CD4-positive, alpha-beta T cell (primary cell): ENCODE measurements around the gene SEPHS2. TPM values are rescaled to one million over a fixed set of nuclear protein-coding genes. Genes with fewer than 3 reads are reported as not detected.

Experiments used
- ATAC-seq: fragments of 200-7000 bp; cut with Tn5 transposase; one replicate; pipeline ENCODE4 v1.10.0; 2022; ENCODE audit warnings: mild to moderate bottlenecking; ENCODE audit not compliant: poor library complexity
- CTCF ChIA-PET: fragments of 350-600 bp; sonication (Branson Sonifier 250); formaldehyde crosslinking; loops from one replicate; lab custom pipeline; 2021; ENCODE audit warnings: antibody characterized with exemption, inconsistent platforms; lab: Charles Lee
- POLR2A ChIA-PET: fragments of 350-600 bp; sonication (Branson Sonifier 250); formaldehyde crosslinking; loops from one replicate; lab custom pipeline; 2021; ENCODE audit warnings: antibody characterized with exemption, inconsistent platforms; lab: Charles Lee
- DNase-seq, 14 experiments: peaks; one replicate each; pipeline ENCODE4 v3.0.0-alpha.2; 2013 to 2020; ENCODE audit warnings: mixed read lengths in 2 of 14
- H3K27ac ChIP-seq, 2 donors: one replicate each; pipeline versions ENCODE4 v1.5.1 to v1.7.0; 2013; ENCODE audit warnings: low read length in 2 of 2, low read depth in 1 of 2, mild to moderate bottlenecking in 1 of 2
- H3K27me3 ChIP-seq, 2 experiments: 1 replicate in 1 of 2; 2 replicates in 1 of 2; pipeline versions ENCODE4 v1.6.1 to v1.7.0; 2013; ENCODE audit warnings: low read length in 2 of 2, control low read depth in 1 of 2, mild to moderate bottlenecking in 1 of 2, moderate library complexity in 1 of 2; ENCODE audit not compliant: insufficient read depth in 2 of 2, control insufficient read depth in 1 of 2
- H3K36me3 ChIP-seq: one replicate; pipeline ENCODE4 v1.6.1; 2013; ENCODE audit warnings: low read length, control low read depth; ENCODE audit not compliant: insufficient read depth
- H3K4me1 ChIP-seq: one replicate; pipeline ENCODE4 v1.6.1; 2013; ENCODE audit warnings: low read length, control low read depth; ENCODE audit not compliant: insufficient read depth
- H3K4me3 ChIP-seq: one replicate; pipeline ENCODE4 v1.5.1; 2013; ENCODE audit warnings: mild to moderate bottlenecking, low read length, moderate library complexity
- H3K9me3 ChIP-seq, 2 experiments: 1 replicate in 1 of 2; 2 replicates in 1 of 2; pipeline versions ENCODE4 v1.6.1 to v1.7.0; 2013; ENCODE audit warnings: low read length in 2 of 2, mild to moderate bottlenecking in 2 of 2, control low read depth in 1 of 2, moderate library complexity in 1 of 2; ENCODE audit not compliant: control insufficient read depth in 1 of 2, insufficient read depth in 1 of 2
- H3K27ac Mint-ChIP-seq: one replicate; pipeline ENCODE4 v1.8.0; 2020; ENCODE audit warnings: mixed read lengths
- H3K27me3 Mint-ChIP-seq: one replicate; pipeline ENCODE4 v1.8.0; 2021; ENCODE audit warnings: mixed read lengths
- H3K36me3 Mint-ChIP-seq: one replicate; pipeline ENCODE4 v1.8.0; 2021; ENCODE audit warnings: low read depth, mixed read lengths
- H3K4me1 Mint-ChIP-seq: one replicate; pipeline ENCODE4 v1.8.0; 2021; ENCODE audit warnings: low read depth, mixed read lengths
- H3K4me3 Mint-ChIP-seq: one replicate; pipeline ENCODE4 v1.8.0; 2020; ENCODE audit warnings: mild to moderate bottlenecking, mixed read lengths
- H3K9me3 Mint-ChIP-seq: one replicate; pipeline ENCODE4 v1.8.0; 2020; ENCODE audit warnings: mixed read lengths
- intact Hi-C, 2 experiments: fragments of 100-400 bp; cut with DNase I in 1 of 2; cut with micrococcal nuclease in 1 of 2; formaldehyde crosslinking; loops; one replicate each; pipeline versions ENCODE4 v1.15.1 to v1.9.0; 2023 to 2025; cut with DNase I, micrococcal nuclease
- total RNA-seq, 174 experiments: library from RNA in 2 of 174; stranded (reverse) in 2 of 174; gene quantifications; one replicate each; pipeline ENCODE4 v1.2.3 and lab custom pipeline; 2021 to 2026
- TF ChIP-seq, protein P1 (sequence below): fragments of 200-600 bp; IDR thresholded peaks from one replicate; pipeline ENCODE4 v1.8.0; 2022; ENCODE audit warnings: antibody characterized with exemption, mild to moderate bottlenecking

Gene SEPHS2
- total RNA-seq, 2 experiments from 2014 or later, result 25.4 to 25.9 TPM

DNA sequence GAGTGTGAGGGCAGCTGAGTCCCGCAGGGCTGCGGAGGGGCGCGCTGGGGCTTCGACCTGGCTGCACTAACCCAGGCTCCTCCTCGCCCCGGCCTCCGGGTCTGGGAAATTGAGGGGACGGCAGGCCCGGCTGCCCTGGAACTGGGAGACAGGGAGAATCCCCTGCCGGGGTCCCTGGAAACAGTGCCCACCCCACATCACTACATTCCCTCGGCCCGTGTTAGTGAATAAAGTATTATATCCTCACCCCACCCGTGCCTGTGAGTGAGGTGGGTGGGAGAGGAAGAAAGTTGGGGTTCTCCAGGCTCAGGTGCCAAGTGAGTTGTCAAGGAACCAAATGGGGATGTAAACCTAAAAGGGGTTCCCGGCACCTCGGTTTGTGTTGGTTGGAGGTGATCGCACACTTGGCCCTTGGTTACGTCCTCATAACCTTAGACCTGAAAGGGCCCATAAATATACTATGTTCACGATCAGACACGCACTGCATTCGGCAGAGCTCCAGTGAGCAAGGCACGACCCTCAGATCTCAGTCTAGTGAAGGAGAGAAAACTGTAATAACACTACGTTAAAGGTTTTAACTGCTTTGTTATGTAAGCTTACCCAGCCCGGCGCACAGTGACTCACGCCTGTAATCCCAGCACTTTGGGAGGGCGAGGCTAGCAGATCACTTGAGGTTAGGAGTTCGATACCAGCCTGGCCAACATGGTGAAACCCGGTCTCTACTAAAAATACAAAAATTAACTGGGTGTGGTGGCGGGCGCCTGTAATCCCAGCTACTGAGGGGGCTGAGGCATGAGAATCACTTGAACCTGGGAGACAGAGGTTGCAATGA lies 27.1 kb downstream of the SEPHS2 start:
- CTCF ChIA-PET, result interaction anchor here (0.7 to 2.3 kb wide), 8 partner anchors 9 to 276 kb away, joined by 3 to 13 read pairs (median 4); partner anchors contain the start of genes DCTPP1, ZNF48 and ZNF771
- Mint-ChIP-seq H3K27ac (peak overlapping the region; percentile 86), H3K36me3 (peaks cover 34% of the 10 kb centered on the region), H3K4me3 (peak overlapping the region; percentile 72), H3K9me3 (no peaks in the 10 kb centered on the region), H3K4me1 (peaks cover 21% of the 10 kb centered on the region), H3K27me3 (no peaks in the 10 kb centered on the region)
- Histone ChIP-seq H3K27me3 (no peaks in the 10 kb centered on the region), H3K4me1 (peaks cover 16% of the 10 kb centered on the region), H3K36me3 (peaks cover 15% of the 10 kb centered on the region), H3K9me3 (no peaks in the 10 kb centered on the region), H3K4me3 (peak overlapping the region; percentile 53), H3K27ac (peak overlapping the region; percentile 73)
- peak in 1 of 14 experiments; percentile 33 for DNase-seq
- ATAC-seq, result no peak
- POLR2A ChIA-PET, result interaction anchor here (0.5 to 4.9 kb wide), 54 partner anchors 8 to 767 kb away, joined by 3 to 119 read pairs (median 6); partner anchors contain the start of genes ALDOA, CD2BP2, CORO1A and DCTPP1
- intact Hi-C loops, result loop anchor here in 1 of 2 experiments (10.0 kb wide), 2 partner anchors 324 to 354 kb away; partner anchors contain the start of genes ALDOA, TBX6 and YPEL3
- TF ChIP-seq, protein P1, sequence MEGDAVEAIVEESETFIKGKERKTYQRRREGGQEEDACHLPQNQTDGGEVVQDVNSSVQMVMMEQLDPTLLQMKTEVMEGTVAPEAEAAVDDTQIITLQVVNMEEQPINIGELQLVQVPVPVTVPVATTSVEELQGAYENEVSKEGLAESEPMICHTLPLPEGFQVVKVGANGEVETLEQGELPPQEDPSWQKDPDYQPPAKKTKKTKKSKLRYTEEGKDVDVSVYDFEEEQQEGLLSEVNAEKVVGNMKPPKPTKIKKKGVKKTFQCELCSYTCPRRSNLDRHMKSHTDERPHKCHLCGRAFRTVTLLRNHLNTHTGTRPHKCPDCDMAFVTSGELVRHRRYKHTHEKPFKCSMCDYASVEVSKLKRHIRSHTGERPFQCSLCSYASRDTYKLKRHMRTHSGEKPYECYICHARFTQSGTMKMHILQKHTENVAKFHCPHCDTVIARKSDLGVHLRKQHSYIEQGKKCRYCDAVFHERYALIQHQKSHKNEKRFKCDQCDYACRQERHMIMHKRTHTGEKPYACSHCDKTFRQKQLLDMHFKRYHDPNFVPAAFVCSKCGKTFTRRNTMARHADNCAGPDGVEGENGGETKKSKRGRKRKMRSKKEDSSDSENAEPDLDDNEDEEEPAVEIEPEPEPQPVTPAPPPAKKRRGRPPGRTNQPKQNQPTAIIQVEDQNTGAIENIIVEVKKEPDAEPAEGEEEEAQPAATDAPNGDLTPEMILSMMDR, result no peak

GRCh38 chr16:30417529-30418349 lies 27.9 kb downstream of the SEPHS2 start:
- ChIA-PET POLR2A (interaction anchor here (0.5 to 4.9 kb wide), 64 partner anchors 9 to 766 kb away, joined by 3 to 119 read pairs (median 6); partner anchors contain the start of genes ALDOA, CD2BP2, CORO1A and DCTPP1), CTCF (interaction anchor here (0.7 to 2.3 kb wide), 9 partner anchors 8 to 275 kb away, joined by 3 to 13 read pairs (median 3); partner anchors contain the start of genes DCTPP1, ZNF48 and ZNF771)
- Histone ChIP-seq H3K4me3 (peak overlapping the region; percentile 53), H3K9me3 (no peaks in the 10 kb centered on the region), H3K27me3 (no peaks in the 10 kb centered on the region), H3K4me1 (peaks cover 16% of the 10 kb centered on the region), H3K36me3 (peaks cover 11% of the 10 kb centered on the region), H3K27ac (peak overlapping the region; percentile 73)
- Mint-ChIP-seq H3K36me3 (peaks cover 26% of the 10 kb centered on the region), H3K4me3 (peak overlapping the region; percentile 80), H3K9me3 (no peaks in the 10 kb centered on the region), H3K27me3 (no peaks in the 10 kb centered on the region), H3K4me1 (peaks cover 21% of the 10 kb centered on the region), H3K27ac (peak overlapping the region; percentile 86)
- ATAC-seq, result peak; percentile 85
- intact Hi-C loops, result loop anchor here in 1 of 2 experiments (1.0 to 10.0 kb wide), 3 partner anchors 294 to 353 kb away; partner anchors contain the start of genes ALDOA, MAPK3, TBX6 and YPEL3
- peak; percentile 77 to 98 (median 88) for DNase-seq
- TF ChIP-seq, protein P1, result no peak
